IPS-20b (cell line): ENCODE results near the gene TBC1D23.
"Not testable (repeated sequence)": the region's sequence is repeated elsewhere in the genome, so short reads cannot be mapped to it uniquely, and the experiment has no call there.

Experiments
- H3K27ac ChIP-seq: one replicate; pipeline ENCODE4 v1.5.1; 2013; ENCODE audit warnings: low read length
- H3K27me3 ChIP-seq: 2 replicates; pipeline ENCODE4 v1.6.1; 2013; ENCODE audit warnings: mild to moderate bottlenecking, low read length, inconsistent platforms; ENCODE audit not compliant: insufficient read depth
- H3K36me3 ChIP-seq: 2 replicates; pipeline ENCODE4 v1.6.1; 2013; ENCODE audit warnings: low read depth, mild to moderate bottlenecking, inconsistent platforms, low read length, moderate library complexity; ENCODE audit not compliant: insufficient read depth
- H3K4me1 ChIP-seq: 2 replicates; pipeline ENCODE4 v1.6.1; 2013; ENCODE audit warnings: mild to moderate bottlenecking, control low read depth, inconsistent platforms, low read length, moderate library complexity; ENCODE audit not compliant: insufficient read depth
- H3K4me3 ChIP-seq: 2 replicates; pipeline ENCODE4 v1.5.1; 2013; ENCODE audit warnings: mild to moderate bottlenecking, low read length, inconsistent platforms
- H3K9ac ChIP-seq: 2 replicates; pipeline ENCODE4 v1.6.1; 2013; ENCODE audit warnings: low read depth, mild to moderate bottlenecking, inconsistent platforms, low read length, moderate library complexity
- H3K9me3 ChIP-seq: 2 replicates; pipeline ENCODE4 v1.6.1; 2013; ENCODE audit warnings: mild to moderate bottlenecking, low read depth, low read length, inconsistent platforms; ENCODE audit not compliant: insufficient read depth

TBC1D23 gene

DNA sequence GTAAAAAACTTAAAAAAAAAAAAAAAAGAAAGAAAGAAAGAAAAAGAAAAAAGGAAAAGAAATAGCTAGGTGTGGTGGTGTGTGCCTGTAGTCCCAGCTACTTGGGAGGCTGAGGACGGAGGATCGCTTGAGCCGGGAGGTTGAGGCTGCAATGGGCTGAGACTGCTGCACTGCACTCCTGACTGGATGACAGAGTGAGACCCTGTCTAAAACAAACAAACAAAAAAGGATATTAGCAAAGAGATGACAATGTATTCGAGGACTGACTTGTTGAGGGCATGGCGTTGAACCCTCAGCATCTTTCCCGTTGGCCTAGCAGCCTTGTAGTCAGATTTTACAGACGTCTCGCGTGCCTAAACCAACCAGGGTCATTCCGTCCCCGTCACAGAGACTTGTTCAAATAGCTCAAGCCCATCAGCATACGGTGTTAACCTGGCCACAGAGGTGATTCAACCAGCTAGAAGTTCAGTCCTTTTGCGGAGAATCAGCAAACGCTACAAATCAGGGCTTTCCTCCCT lies 73.2 kb downstream of the TBC1D23 start:
- Histone ChIP-seq H3K4me3 (peak overlapping the region; percentile 86), H3K36me3 (no peaks in the 10 kb centered on the region), H3K9me3 (no peaks in the 10 kb centered on the region), H3K27ac (no peak overlapping the region), H3K4me1 (peaks cover 2% of the 10 kb centered on the region; the same call in 1 of the 2 replicates), H3K27me3 (peaks cover 17% of the 10 kb centered on the region), H3K9ac (peak overlapping the region; percentile 84; the same call in 1 of the 2 replicates)

GRCh38 chr3:100334488-100335351 lies 73.9 kb downstream of the TBC1D23 start, which contains the start of gene NIT2:
TSS of gene NIT2 (plus strand) at chr3:100334757. CDS start at chr3:100334792, 35 bp downstream.
- H3K9me3 ChIP-seq, result no peaks in the 10 kb centered on the region
- peak within 1 kb of the TSS; percentile 86 for H3K4me3 ChIP-seq
- peaks cover 17% of the 10 kb centered on the region for H3K27me3 ChIP-seq
- H3K27ac ChIP-seq, result no peak within 1 kb of the TSS
- H3K36me3 ChIP-seq, result peaks cover 4% of the 10 kb centered on the region
- H3K9ac ChIP-seq, result peak within 1 kb of the TSS; percentile 84; the same call in 1 of the 2 replicates
- H3K4me1 ChIP-seq, result peaks cover 2% of the 10 kb centered on the region; the same call in 1 of the 2 replicates

GRCh38 chr3:100335434-100335833 lies 74.6 kb downstream of the TBC1D23 start:
- Histone ChIP-seq H3K9me3 (no peaks in the 10 kb centered on the region), H3K4me1 (peaks cover 2% of the 10 kb centered on the region; the same call in 1 of the 2 replicates), H3K36me3 (peaks cover 9% of the 10 kb centered on the region), H3K27me3 (peaks cover 17% of the 10 kb centered on the region), H3K4me3 (peak overlapping the region; percentile 86), H3K27ac (no peak overlapping the region), H3K9ac (peak overlapping the region; percentile 84; the same call in 1 of the 2 replicates)

GRCh38 chr3:100336229-100336628 lies 75.4 kb downstream of the TBC1D23 start:
- H3K9me3 ChIP-seq, H3K4me1 ChIP-seq, H3K9ac ChIP-seq, H3K4me3 ChIP-seq, H3K27ac ChIP-seq: not testable (repeated sequence)
- Histone ChIP-seq H3K36me3 (peaks cover 16% of the 10 kb centered on the region), H3K27me3 (peaks cover 17% of the 10 kb centered on the region)

DNA sequence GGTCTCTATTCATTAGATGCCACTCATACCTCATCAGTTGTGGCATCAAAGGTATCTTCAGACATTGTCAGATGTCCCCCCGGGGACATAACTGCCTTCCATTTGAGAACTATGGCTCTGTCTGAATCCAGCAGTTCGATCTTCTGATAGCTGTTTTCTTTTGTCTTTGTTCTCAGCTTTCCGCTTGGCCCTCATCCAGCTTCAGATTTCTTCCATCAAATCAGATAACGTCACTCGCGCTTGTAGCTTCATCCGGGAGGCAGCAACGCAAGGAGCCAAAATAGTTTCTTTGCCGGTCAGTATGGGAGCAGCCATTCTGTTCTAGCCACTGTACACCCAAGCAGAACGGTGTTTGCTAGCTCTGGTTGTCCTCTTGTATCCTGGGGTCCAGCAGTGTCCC lies 78.1 kb downstream of the TBC1D23 start:
- Histone ChIP-seq H3K9ac (no peak overlapping the region), H3K36me3 (peaks cover 27% of the 10 kb centered on the region), H3K9me3 (no peaks in the 10 kb centered on the region), H3K4me3 (no peak overlapping the region), H3K27ac (no peak overlapping the region), H3K4me1 (peaks cover 2% of the 10 kb centered on the region; the same call in 1 of the 2 replicates), H3K27me3 (peaks cover 10% of the 10 kb centered on the region; the same call in 1 of the 2 replicates)

DNA sequence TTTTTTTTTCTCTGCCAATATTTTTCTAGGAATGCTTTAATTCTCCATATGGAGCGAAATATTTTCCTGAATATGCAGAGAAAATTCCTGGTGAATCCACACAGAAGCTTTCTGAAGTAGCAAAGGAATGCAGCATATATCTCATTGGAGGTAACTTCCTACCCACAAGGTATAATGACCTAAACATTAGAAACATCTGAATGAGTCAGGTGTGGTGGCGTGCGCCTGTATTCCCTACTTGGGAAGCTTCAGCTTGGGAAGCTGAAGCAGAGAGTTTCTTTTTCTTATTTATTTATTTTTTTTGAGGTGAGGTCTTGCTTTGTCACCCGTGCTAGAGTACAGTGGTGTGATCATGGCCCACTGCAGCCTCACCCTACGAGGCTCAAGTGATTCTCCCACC lies 79.0 kb downstream of the TBC1D23 start:
- Histone ChIP-seq H3K9ac (no peak overlapping the region), H3K4me1 (peaks cover 2% of the 10 kb centered on the region; the same call in 1 of the 2 replicates), H3K27ac (no peak overlapping the region), H3K9me3 (no peaks in the 10 kb centered on the region), H3K36me3 (peaks cover 31% of the 10 kb centered on the region), H3K27me3 (peaks cover 5% of the 10 kb centered on the region; the same call in 1 of the 2 replicates), H3K4me3 (no peak overlapping the region)

DNA sequence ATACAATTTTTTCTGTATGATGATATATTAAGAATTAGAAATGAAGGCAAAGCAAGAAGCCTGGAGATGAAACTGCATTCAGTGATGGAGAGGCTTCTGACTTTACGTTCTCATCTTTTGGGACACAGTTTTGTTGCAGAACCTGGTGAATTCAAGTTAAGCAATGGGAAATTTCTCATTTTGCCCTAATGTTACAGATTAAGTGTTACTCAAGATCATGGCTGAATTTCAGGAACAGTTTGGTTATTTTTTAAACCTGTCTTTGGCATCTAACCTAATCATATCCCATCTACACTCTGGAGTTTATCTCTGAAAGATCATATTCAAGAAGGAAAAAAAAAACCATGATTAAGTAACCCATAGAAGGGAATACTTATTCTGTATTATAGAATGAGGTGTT lies 79.7 kb downstream of the TBC1D23 start:
- no peaks in the 10 kb centered on the region for H3K9me3 ChIP-seq
- H3K4me3 ChIP-seq, result no peak overlapping the region
- no peaks in the 10 kb centered on the region for H3K27me3 ChIP-seq
- no peaks in the 10 kb centered on the region for H3K4me1 ChIP-seq
- no peak overlapping the region for H3K27ac ChIP-seq
- peaks cover 32% of the 10 kb centered on the region for H3K36me3 ChIP-seq
- H3K9ac ChIP-seq, result no peak overlapping the region

- H3K36me3 ChIP-seq, result peaks cover 46% of the 10 kb centered on the region
- H3K9ac ChIP-seq, result no peak overlapping the region
- H3K4me1 ChIP-seq, result no peaks in the 10 kb centered on the region
- no peaks in the 10 kb centered on the region for H3K27me3 ChIP-seq
- no peak overlapping the region for H3K27ac ChIP-seq
- H3K9me3 ChIP-seq, result no peaks in the 10 kb centered on the region
- H3K4me3 ChIP-seq, result no peak overlapping the region
These were observed 87.9 kb downstream of the TBC1D23 start for GRCh38 chr3:100348727-100349126.

GRCh38 chr3:100351770-100352169 lies 91.0 kb downstream of the TBC1D23 start:
- H3K4me1 ChIP-seq, H3K27ac ChIP-seq, H3K9ac ChIP-seq, H3K9me3 ChIP-seq, H3K27me3 ChIP-seq, H3K4me3 ChIP-seq: not testable (repeated sequence)
- H3K36me3 ChIP-seq, result peaks cover 36% of the 10 kb centered on the region

DNA sequence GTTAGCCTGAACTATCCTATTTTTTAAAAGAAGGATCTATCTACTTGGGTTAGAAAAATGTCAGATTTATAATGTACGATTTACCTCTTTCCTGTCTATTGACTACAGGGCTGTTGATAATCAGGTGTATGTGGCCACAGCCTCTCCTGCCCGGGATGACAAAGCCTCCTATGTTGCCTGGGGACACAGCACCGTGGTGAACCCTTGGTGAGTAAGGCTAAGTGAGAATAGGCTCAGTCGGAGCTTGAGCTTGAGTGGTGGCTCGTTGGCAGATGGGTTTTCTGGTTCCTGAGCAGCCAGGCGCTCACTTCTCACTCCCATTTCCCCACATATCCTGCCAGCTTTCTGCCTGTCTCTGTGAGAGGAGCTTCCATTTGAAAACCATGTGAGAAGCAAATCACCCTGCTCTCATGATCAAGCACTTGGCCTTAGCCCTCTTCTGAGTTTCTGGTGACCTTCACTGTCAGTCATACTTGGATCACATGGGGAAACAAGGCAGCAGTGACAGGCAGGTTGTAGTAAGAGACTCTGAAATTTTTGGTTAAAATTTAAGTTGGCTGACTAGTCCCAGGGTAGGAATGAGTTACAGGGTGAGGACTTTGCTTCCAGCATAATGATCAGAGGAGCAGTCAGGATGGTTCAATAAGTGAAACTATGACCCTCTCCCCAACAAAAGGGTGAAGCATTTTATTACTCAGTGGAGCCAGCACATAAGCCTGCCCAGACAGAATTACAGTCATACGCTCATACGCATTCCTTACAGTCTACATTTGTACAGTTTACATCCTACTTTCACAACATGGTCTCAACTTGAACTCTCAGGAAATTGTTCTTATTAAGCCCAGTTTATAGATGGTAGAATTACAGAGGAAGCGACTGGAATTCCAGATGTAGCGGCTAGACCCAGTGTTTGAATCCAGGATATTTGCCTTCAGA lies 91.8 kb downstream of the TBC1D23 start:
- no peak overlapping the region for H3K4me3 ChIP-seq
- no peak overlapping the region for H3K9ac ChIP-seq
- H3K4me1 ChIP-seq, result no peaks in the 10 kb centered on the region
- no peak overlapping the region for H3K27ac ChIP-seq
- H3K9me3 ChIP-seq, result no peaks in the 10 kb centered on the region
- H3K27me3 ChIP-seq, result no peaks in the 10 kb centered on the region
- H3K36me3 ChIP-seq, result peaks cover 36% of the 10 kb centered on the region

GRCh38 chr3:100354850-100355249 lies 94.1 kb downstream of the TBC1D23 start:
- Histone ChIP-seq H3K27me3 (no peaks in the 10 kb centered on the region), H3K36me3 (peaks cover 28% of the 10 kb centered on the region), H3K4me3 (no peak overlapping the region), H3K4me1 (no peaks in the 10 kb centered on the region), H3K9me3 (no peaks in the 10 kb centered on the region), H3K9ac (no peak overlapping the region), H3K27ac (no peak overlapping the region)
